Frontal cortex (tissue), 4 donors: Measurements from ENCODE around the gene TLL1. TPM values are rescaled to one million over a fixed set of nuclear protein-coding genes. Genes with fewer than 3 reads are reported as not detected.

Experiments used
- DNase-seq, 2 donors: peaks; one replicate each; pipeline ENCODE4 v3.0.0; 2012; ENCODE audit warnings: low spot score in 2 of 2
- FAIRE-seq: peaks from 2 replicates; lab custom pipeline; 2012; peaks lifted over from hg19 to GRCh38; lab: Jason Lieb, UNC
- total RNA-seq: library from RNA; depleted of rRNA; stranded (reverse); fragments of >200 nt; gene quantifications from one replicate; pipeline ENCODE4 v1.2.3, GENCODE V29; 2014
- donor health status: control.
- donor health status: control.
- donor health status: control.

Gene TLL1
- total RNA-seq, 1 donor from 2014 or later, result 2.9 TPM

- FAIRE-seq (no peak), DNase-seq (no peak)
These were observed 4.2 kb downstream of the TLL1 start for GRCh38 chr4:165877286-165877685.

GRCh38 chr4:165879641-165880040 lies 6.6 kb downstream of the TLL1 start:
- FAIRE-seq, result no peak
- DNase-seq, result no peak

- no peak for DNase-seq
- no peak for FAIRE-seq
These were observed 21.1 kb downstream of the TLL1 start for GRCh38 chr4:165894159-165894558.

- FAIRE-seq (no peak), DNase-seq (no peak)
These were observed 32.5 kb downstream of the TLL1 start for GRCh38 chr4:165905405-165906027.

GRCh38 chr4:165906272-165906671 lies 33.2 kb downstream of the TLL1 start:
- FAIRE-seq (no peak), DNase-seq (no peak)

- no peak for FAIRE-seq
- no peak for DNase-seq
These were observed 36.9 kb downstream of the TLL1 start for GRCh38 chr4:165909947-165910346.

- DNase-seq (no peak), FAIRE-seq (no peak)
These were observed 42.2 kb downstream of the TLL1 start for GRCh38 chr4:165915215-165915614.

GRCh38 chr4:165921546-165921945 lies 48.5 kb downstream of the TLL1 start:
- FAIRE-seq, result no peak

GRCh38 chr4:165922747-165923146 lies 49.7 kb downstream of the TLL1 start:
- no peak for FAIRE-seq

More at GRCh38 chr4:165921546-165921945, 48.5 kb downstream of the TLL1 start:
- no peak for DNase-seq

GRCh38 chr4:165926307-165926706 lies 53.3 kb downstream of the TLL1 start:
- FAIRE-seq (no peak), DNase-seq (no peak)

More at GRCh38 chr4:165922747-165923146, 49.7 kb downstream of the TLL1 start:
- no peak for DNase-seq

- no peak for FAIRE-seq
These were observed 54.3 kb downstream of the TLL1 start for GRCh38 chr4:165927366-165927765.

GRCh38 chr4:165927815-165928214 lies 54.8 kb downstream of the TLL1 start:
- FAIRE-seq, result no peak

More at GRCh38 chr4:165927366-165927765, 54.3 kb downstream of the TLL1 start:
- no peak for DNase-seq

GRCh38 chr4:165928601-165929000 lies 55.6 kb downstream of the TLL1 start:
- DNase-seq (no peak), FAIRE-seq (no peak)

More at GRCh38 chr4:165927815-165928214, 54.8 kb downstream of the TLL1 start:
- DNase-seq, result no peak

- FAIRE-seq (no peak), DNase-seq (no peak)
These were observed 56.6 kb downstream of the TLL1 start for GRCh38 chr4:165929662-165930061.

GRCh38 chr4:165931741-165932140 lies 58.7 kb downstream of the TLL1 start:
- no peak for DNase-seq
- no peak for FAIRE-seq

GRCh38 chr4:165944900-165945299 lies 71.9 kb downstream of the TLL1 start:
- DNase-seq, result no peak
- FAIRE-seq, result no peak

- no peak for DNase-seq
These were observed 73.0 kb downstream of the TLL1 start for GRCh38 chr4:165945991-165946390.

GRCh38 chr4:165947019-165947418 lies 74.0 kb downstream of the TLL1 start:
- FAIRE-seq (no peak), DNase-seq (no peak)

More at GRCh38 chr4:165945991-165946390, 73.0 kb downstream of the TLL1 start:
- no peak for FAIRE-seq

GRCh38 chr4:165953181-165953580 lies 80.1 kb downstream of the TLL1 start:
- FAIRE-seq (no peak), DNase-seq (no peak)

- DNase-seq (no peak), FAIRE-seq (no peak)
These were observed 90.6 kb downstream of the TLL1 start for GRCh38 chr4:165963621-165964020.

GRCh38 chr4:165964591-165964990 lies 91.6 kb downstream of the TLL1 start:
- FAIRE-seq (no peak), DNase-seq (no peak)

GRCh38 chr4:165965503-165965902 lies 92.5 kb downstream of the TLL1 start:
- FAIRE-seq, result no peak

More at GRCh38 chr4:165965503-165965902, 92.5 kb downstream of the TLL1 start:
- DNase-seq, result no peak
